ENCODE results near the gene SLC5A10. TPM values are rescaled to one million over a fixed set of nuclear protein-coding genes. Genes with fewer than 3 reads are reported as not detected.

Gene SLC5A10
- total RNA-seq, 4 donors from 2014 or later, result not detected

DNA sequence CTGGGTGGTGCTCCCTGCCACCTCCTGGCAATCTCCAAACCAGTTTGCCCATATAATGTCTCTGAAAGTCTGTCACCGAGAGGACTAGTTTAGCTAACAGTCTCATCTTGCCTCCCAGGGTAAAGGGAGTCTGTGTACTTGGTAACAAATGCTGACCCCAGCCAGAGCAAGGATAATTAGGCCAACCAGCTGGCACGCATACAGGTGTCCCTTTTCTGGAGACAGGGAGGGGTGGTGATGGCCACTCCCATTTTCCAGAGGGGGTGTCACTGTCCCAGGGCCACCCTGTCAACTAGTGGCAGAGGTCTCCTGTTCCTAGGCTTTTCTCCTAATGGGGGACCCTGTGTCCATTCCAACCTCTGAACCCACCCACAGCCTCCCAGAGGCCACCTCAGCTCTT is 44.5 kb downstream of the SLC5A10 start:
- Histone ChIP-seq H3K27ac (replicated peaks in 1 of 4) (no peak overlapping the region), H3K9me3 (peaks cover 0 to 15% (median 2%) of the 10 kb centered on the region in 4 donors), H3K27me3 (no peaks in the 10 kb centered on the region), H3K36me3 (no peaks in the 10 kb centered on the region), H3K4me1 (no peaks in the 10 kb centered on the region), H3K4me3 (no peak overlapping the region)
- no CpG with 5 or more reads among the region's 2 CpGs for WGBS
- no peak for DNase-seq (ENCODE audit: extremely low spot score)
- TF ChIP-seq EP300 (IDR thresholded peaks at IDR 0.05) (no peak), CTCF (IDR thresholded peaks at IDR 0.05) (no peak), POLR2A (IDR thresholded peaks at IDR 0.05; ENCODE audit: low read depth) (no peak), POLR2AphosphoS5 (IDR thresholded peaks at IDR 0.05) (no peak)
- intact Hi-C loops (cut with DNase I), result no loop called here

GRCh38 chr17:18997650-18998196 is 45.8 kb downstream of the SLC5A10 start:
- intact Hi-C loops (cut with DNase I), result no loop called here
- Histone ChIP-seq H3K27ac (replicated peaks in 1 of 4) (no peak overlapping the region), H3K4me1 (peaks cover 0 to 8% (median 3%) of the 10 kb centered on the region in 4 donors), H3K4me3 (no peak overlapping the region), H3K27me3 (no peaks in the 10 kb centered on the region), H3K9me3 (peaks cover 0 to 15% (median 2%) of the 10 kb centered on the region in 4 donors), H3K36me3 (no peaks in the 10 kb centered on the region)
- TF ChIP-seq EP300 (IDR thresholded peaks at IDR 0.05) (no peak), CTCF (IDR thresholded peaks at IDR 0.05) (no peak)
- DNase-seq (ENCODE audit: extremely low spot score), result no peak
- WGBS, result 87% methylated on average over 5 of the region's 6 CpGs

GRCh38 chr17:18999394-18999793 is 47.4 kb downstream of the SLC5A10 start:
- intact Hi-C loops (cut with DNase I), result no loop called here
- H3K36me3 ChIP-seq, result no peaks in the 10 kb centered on the region
- 95% methylated on average over 8 of the region's 8 CpGs for WGBS
- no peaks in the 10 kb centered on the region for H3K27me3 ChIP-seq
- no peak for DNase-seq (ENCODE audit: extremely low spot score)
- H3K9me3 ChIP-seq, result peaks cover 0 to 15% (median 2%) of the 10 kb centered on the region in 4 donors
- H3K27ac ChIP-seq (replicated peaks in 1 of 4), result no peak overlapping the region
- no peak for TF ChIP-seq CTCF (IDR thresholded peaks at IDR 0.05)
- no peak for TF ChIP-seq EP300 (IDR thresholded peaks at IDR 0.05)
- no peak for TF ChIP-seq POLR2A (IDR thresholded peaks at IDR 0.05; ENCODE audit: low read depth)
- no peak for TF ChIP-seq POLR2AphosphoS5 (IDR thresholded peaks at IDR 0.05)
- peaks cover 7 to 22% (median 18%) of the 10 kb centered on the region in 4 donors for H3K4me1 ChIP-seq
- H3K4me3 ChIP-seq, result no peak overlapping the region

GRCh38 chr17:18999911-19000310 is 47.9 kb downstream of the SLC5A10 start:
- DNase-seq (ENCODE audit: extremely low spot score), result no peak
- no peaks in the 10 kb centered on the region for H3K27me3 ChIP-seq
- intact Hi-C loops (cut with DNase I), result no loop called here
- no peak overlapping the region for H3K27ac ChIP-seq (replicated peaks in 1 of 4)
- H3K9me3 ChIP-seq, result peaks cover 0 to 15% (median 2%) of the 10 kb centered on the region in 4 donors
- TF ChIP-seq POLR2A (IDR thresholded peaks at IDR 0.05; ENCODE audit: low read depth) (no peak), CTCF (IDR thresholded peaks at IDR 0.05) (no peak), EP300 (IDR thresholded peaks at IDR 0.05) (no peak), POLR2AphosphoS5 (IDR thresholded peaks at IDR 0.05) (no peak)
- no peak overlapping the region for H3K4me3 ChIP-seq
- peaks cover 8 to 26% (median 22%) of the 10 kb centered on the region in 4 donors for H3K4me1 ChIP-seq
- 70% methylated on average over 5 of the region's 6 CpGs for WGBS
- no peaks in the 10 kb centered on the region for H3K36me3 ChIP-seq

Data from esophagus muscularis mucosa (tissue), 4 donors.